Kidney (tissue), 14 donors: Measurements from ENCODE around the gene HTR1D. TPM values are rescaled to one million over a fixed set of nuclear protein-coding genes. Genes with fewer than 3 reads are reported as not detected.

Experiments
- DNase-seq, 5 donors: peaks; one replicate each; pipeline ENCODE4 v3.0.0-alpha.2; 2013 to 2020
- FAIRE-seq: peaks from 2 replicates; lab custom pipeline; 2012; peaks lifted over from hg19 to GRCh38; lab: Jason Lieb, UNC
- H3K27ac ChIP-seq, 2 donors: one replicate each; pipeline ENCODE4 v1.7.0; 2013; ENCODE audit warnings: low read depth in 2 of 2, low read length in 2 of 2, inconsistent platforms in 1 of 2
- H3K27me3 ChIP-seq: one replicate; pipeline ENCODE4 v1.7.1; 2013; ENCODE audit warnings: low read length, inconsistent platforms; ENCODE audit not compliant: control insufficient read depth, insufficient read depth
- H3K36me3 ChIP-seq, 3 donors: one replicate each; pipeline versions ENCODE4 v1.7.0 to v1.7.1; 2013; ENCODE audit warnings: low read length in 3 of 3, control low read depth in 1 of 3, inconsistent platforms in 1 of 3; ENCODE audit not compliant: insufficient read depth in 3 of 3, control insufficient read depth in 2 of 3
- H3K4me1 ChIP-seq, 3 donors: one replicate each; pipeline versions ENCODE4 v1.7.0 to v1.7.1; 2013; ENCODE audit warnings: low read length in 3 of 3, inconsistent platforms in 1 of 3, low read depth in 1 of 3; ENCODE audit not compliant: control insufficient read depth in 2 of 3, insufficient read depth in 2 of 3
- H3K4me3 ChIP-seq, 3 donors: one replicate each; pipeline versions ENCODE4 v1.7.0 to v1.8.1; 2013; ENCODE audit warnings: low read length in 3 of 3, control low read depth in 1 of 3, inconsistent platforms in 1 of 3
- H3K9ac ChIP-seq, 3 donors: one replicate each; pipeline versions ENCODE4 v1.7.0 to v1.7.1; 2013; ENCODE audit warnings: low read length in 3 of 3, control low read depth in 1 of 3, inconsistent platforms in 1 of 3
- H3K9me3 ChIP-seq, 3 donors: one replicate each; pipeline versions ENCODE4 v1.7.0 to v1.7.1; 2013; ENCODE audit warnings: low read length in 3 of 3, control low read depth in 1 of 3, inconsistent platforms in 1 of 3; ENCODE audit not compliant: control insufficient read depth in 2 of 3, insufficient read depth in 1 of 3
- intact Hi-C: fragments of 100-400 bp; cut with DNase I; formaldehyde crosslinking; loops from one replicate; pipeline ENCODE4 v1.11.1; 2022
- polyA plus RNA-seq: library from polyadenylated mRNA; stranded (reverse); fragments of 350-450 nt; fragmentation: Illumina TruSeq; extraction: RNeasy Lipid Tissue Mini Kit (QIAGEN cat#74804); gene quantifications from one replicate; pipeline ENCODE4 v1.2.3, GENCODE V29; 2014; ENCODE audit warnings: low read depth, low replicate concordance; ENCODE audit not compliant: insufficient read depth
- total RNA-seq: library from RNA; stranded (reverse); fragmentation: NEBNext Ultra II Directional; extraction: Animal tissue kit (Norgen Biotek cat#: 25700); gene quantifications from one replicate; pipeline ENCODE4 v1.2.1, GENCODE V29; 2021
- TF ChIP-seq, protein P1 (sequence below): IDR thresholded peaks from 3 replicates; pipeline ENCODE4 v1.5.1; 2012; ENCODE audit warnings: mild to moderate bottlenecking, moderate library complexity, borderline replicate concordance; ENCODE audit not compliant: insufficient read depth; ENCODE audit errors: extremely low read depth
- donor health status: control.
- donor health status: control.
- donor health status: control.
- donor health status: control.
- donor health status: control.
- donor health status: DM: yes; HTN: yes; CAD: no.
- donor health status: Normal renal cell carcinoma (clear cell type).

Gene HTR1D
- total and polyA plus RNA-seq, 2 donors from 2014 or later, result 0.09 TPM; not detected in 1

DNA sequence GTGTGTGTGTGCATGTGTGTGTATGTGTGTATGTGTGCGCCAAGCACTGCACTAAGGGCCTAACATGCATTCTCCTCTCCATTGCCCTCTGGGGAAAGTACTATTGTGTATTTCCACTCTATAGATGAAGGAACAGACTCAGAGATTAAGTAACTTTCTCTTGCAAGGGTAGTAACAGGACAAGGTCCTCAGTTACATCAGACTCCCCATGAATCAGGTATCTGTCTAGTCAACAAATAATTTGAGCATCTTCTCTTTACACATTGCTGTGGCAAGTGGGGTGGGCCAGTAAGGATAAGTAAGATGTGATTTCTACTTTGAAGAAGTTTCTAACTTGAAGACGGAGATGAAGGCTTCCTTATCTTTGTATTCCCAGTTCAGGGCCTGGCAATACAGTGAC is 5.0 kb upstream of the HTR1D start:
- TF ChIP-seq, protein P1, sequence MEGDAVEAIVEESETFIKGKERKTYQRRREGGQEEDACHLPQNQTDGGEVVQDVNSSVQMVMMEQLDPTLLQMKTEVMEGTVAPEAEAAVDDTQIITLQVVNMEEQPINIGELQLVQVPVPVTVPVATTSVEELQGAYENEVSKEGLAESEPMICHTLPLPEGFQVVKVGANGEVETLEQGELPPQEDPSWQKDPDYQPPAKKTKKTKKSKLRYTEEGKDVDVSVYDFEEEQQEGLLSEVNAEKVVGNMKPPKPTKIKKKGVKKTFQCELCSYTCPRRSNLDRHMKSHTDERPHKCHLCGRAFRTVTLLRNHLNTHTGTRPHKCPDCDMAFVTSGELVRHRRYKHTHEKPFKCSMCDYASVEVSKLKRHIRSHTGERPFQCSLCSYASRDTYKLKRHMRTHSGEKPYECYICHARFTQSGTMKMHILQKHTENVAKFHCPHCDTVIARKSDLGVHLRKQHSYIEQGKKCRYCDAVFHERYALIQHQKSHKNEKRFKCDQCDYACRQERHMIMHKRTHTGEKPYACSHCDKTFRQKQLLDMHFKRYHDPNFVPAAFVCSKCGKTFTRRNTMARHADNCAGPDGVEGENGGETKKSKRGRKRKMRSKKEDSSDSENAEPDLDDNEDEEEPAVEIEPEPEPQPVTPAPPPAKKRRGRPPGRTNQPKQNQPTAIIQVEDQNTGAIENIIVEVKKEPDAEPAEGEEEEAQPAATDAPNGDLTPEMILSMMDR, result no peak
- Histone ChIP-seq H3K4me3 (no peak overlapping the region), H3K9ac (no peak overlapping the region), H3K27me3 (no peaks in the 10 kb centered on the region), H3K9me3 (no peaks in the 10 kb centered on the region), H3K36me3 (no peaks in the 10 kb centered on the region), H3K4me1 (peaks cover 0 to 4% (median 0%) of the 10 kb centered on the region in 3 donors), H3K27ac (no peak overlapping the region)
- DNase-seq (no peak), FAIRE-seq (no peak)
- intact Hi-C loops, result no loop called here

DNA sequence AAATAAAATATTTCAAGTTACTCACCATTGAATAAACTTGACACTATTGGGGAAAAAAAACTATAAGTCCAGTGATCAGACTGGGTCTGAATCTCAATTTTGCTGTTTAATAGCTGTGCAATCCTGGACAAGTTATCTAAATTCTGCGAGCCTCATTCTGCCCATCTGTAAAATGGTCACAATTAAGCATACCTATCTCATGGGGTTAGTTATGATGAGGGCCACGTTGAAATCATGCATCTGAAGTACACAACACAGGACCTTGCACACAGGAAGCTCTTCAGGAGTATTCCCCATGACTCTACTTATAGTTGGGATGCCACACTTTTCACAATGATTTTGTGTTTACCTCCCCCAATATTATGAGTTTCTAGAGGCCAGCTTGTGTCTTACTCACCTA is 3.8 kb upstream of the HTR1D start:
- Histone ChIP-seq H3K9me3 (no peaks in the 10 kb centered on the region), H3K9ac (no peak overlapping the region), H3K36me3 (no peaks in the 10 kb centered on the region), H3K27me3 (no peaks in the 10 kb centered on the region), H3K4me3 (no peak overlapping the region), H3K27ac (no peak overlapping the region), H3K4me1 (peaks cover 0 to 4% (median 0%) of the 10 kb centered on the region in 3 donors)
- DNase-seq (no peak), FAIRE-seq (no peak)
- TF ChIP-seq, protein P1, result no peak
- intact Hi-C loops, result no loop called here

DNA sequence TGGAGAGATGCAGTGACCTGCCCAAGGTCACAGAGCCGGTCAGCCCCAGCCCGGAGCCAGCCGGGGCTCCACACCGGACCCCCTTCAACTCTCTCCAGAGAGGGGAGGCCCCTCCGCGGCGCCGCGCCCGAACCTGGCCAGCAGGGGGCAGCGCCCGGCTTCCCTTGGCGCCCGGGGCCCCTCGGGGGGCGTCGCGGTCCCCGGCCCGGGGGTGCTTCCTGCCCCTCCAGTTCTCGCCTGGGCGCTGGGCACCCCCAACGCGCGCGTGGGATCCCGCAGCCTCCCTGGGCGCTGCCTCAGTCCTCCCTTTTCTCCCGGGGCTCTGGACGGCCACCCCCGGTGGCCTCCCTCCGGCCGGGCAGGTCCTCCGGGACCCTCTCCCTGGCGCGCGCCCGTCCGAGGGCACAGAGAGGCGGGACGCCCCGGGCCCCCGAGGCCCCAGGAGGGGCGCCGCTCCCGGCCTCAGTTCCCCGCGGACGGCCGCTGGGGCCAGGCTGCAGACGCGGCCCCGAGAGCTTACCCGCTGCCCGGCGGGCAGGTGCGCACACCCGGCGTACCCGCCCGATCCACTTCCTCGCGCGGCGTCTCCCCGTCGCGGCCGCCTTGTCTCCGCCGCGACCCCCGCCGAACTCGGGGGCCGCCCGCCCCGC is 406 bp downstream of the HTR1D start:
- Histone ChIP-seq H3K36me3 (no peaks in the 10 kb centered on the region), H3K4me1 (no peaks in the 10 kb centered on the region), H3K9ac (no peak overlapping the region), H3K9me3 (no peaks in the 10 kb centered on the region), H3K4me3 (no peak overlapping the region), H3K27ac (no peak overlapping the region), H3K27me3 (no peaks in the 10 kb centered on the region)
- TF ChIP-seq, protein P1, result peak; percentile 35
- FAIRE-seq, result no peak
- intact Hi-C loops, result no loop called here
- DNase-seq, result peak in 4 of 5 donors; percentile 31 to 61 (median 41)
